ENCODE results near the gene SPC24.
"Not testable (repeated sequence)": the region's sequence is repeated elsewhere in the genome, so short reads cannot be mapped to it uniquely, and the experiment has no call there.

The SPC24 gene

DNA sequence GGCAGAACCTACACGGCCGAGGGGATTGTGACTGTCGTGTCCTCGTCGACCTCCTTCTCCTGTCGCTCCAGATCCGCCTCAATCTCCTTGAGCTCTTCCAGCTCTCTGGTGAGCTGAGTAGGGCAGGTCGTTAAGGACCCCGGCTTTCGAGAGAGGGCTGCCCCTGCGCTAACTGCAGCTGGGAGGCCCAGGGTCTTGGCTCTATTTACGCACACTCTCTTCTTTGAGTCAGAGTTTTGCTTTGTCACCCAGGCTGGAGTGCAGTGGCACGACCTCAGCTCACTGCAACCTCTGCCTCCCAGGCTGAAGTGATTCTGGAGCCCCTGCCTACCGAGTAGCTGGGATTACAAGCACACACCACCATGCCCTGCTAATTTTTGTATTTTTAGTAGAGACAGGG is 7.6 kb downstream of the SPC24 start:
- H3K4me3 ChIP-seq (ENCODE audit: low read length): no peak overlapping the region
- DNase-seq (ENCODE audit: low read depth): no peak
- TF ChIP-seq, protein P1, sequence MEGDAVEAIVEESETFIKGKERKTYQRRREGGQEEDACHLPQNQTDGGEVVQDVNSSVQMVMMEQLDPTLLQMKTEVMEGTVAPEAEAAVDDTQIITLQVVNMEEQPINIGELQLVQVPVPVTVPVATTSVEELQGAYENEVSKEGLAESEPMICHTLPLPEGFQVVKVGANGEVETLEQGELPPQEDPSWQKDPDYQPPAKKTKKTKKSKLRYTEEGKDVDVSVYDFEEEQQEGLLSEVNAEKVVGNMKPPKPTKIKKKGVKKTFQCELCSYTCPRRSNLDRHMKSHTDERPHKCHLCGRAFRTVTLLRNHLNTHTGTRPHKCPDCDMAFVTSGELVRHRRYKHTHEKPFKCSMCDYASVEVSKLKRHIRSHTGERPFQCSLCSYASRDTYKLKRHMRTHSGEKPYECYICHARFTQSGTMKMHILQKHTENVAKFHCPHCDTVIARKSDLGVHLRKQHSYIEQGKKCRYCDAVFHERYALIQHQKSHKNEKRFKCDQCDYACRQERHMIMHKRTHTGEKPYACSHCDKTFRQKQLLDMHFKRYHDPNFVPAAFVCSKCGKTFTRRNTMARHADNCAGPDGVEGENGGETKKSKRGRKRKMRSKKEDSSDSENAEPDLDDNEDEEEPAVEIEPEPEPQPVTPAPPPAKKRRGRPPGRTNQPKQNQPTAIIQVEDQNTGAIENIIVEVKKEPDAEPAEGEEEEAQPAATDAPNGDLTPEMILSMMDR (conservative IDR thresholded peaks at IDR 0.05; ENCODE audit: low read depth, low read length): no peak

DNA sequence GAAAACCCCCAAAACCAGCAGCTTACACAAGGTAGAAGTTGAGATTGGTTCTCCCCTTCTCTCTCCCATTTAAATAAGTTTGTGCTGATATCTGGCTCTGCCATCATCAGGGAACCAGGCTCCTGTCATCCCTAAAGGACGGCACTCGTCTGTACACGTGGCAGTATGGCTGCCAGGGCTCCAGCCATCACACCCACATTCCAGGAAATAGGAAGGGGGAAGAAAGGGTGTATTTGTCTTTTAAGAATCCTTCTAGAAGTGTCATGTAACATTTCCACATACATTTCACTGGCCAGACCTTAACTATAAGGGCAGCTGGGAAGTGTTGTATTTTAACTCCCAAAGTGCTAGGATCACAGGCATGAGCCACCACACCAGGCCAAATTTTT is 10.1 kb downstream of the SPC24 start:
- TF ChIP-seq, protein P1 (conservative IDR thresholded peaks at IDR 0.05; ENCODE audit: low read depth, low read length): no peak
- no peak for DNase-seq (ENCODE audit: low read depth)
- H3K4me3 ChIP-seq (ENCODE audit: low read length): no peak overlapping the region

DNA sequence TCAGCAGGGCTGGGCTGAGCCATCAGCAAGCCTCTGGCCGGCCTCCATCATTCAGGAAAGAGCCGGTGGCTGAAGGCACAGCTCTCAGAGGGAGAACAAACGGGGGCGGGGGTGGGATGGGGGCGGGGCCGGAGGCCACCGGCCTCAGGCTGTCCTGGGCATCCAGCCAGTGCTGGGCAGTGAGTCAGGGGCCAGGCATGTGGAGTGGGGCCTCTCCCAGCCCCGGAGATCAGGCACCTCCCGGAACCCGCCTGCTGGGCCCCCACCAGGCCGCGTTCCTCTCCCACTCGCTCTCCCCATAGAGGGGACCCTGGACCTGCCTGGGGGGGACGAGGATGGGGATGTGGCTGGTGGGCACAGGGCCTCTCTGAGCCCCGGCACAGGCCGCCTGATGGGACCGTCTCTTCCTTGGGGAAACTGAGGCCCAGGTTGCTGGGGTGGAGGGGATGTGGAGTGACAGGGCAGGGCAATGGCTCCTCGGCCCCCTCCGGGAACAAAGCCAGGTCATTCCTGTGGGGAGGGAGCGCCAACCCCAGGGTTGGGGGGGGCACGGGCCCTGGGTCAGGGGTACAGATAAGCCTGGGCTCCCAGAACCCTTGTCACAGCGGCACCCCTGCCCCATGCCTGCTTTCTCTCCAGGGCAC is 12.9 kb downstream of the SPC24 start:
- TF ChIP-seq, protein P1 (conservative IDR thresholded peaks at IDR 0.05; ENCODE audit: low read depth, low read length): no peak
- peak; percentile 87 for DNase-seq (ENCODE audit: low read depth)
- peak overlapping the region; percentile 17 for H3K4me3 ChIP-seq (ENCODE audit: low read length)

DNA sequence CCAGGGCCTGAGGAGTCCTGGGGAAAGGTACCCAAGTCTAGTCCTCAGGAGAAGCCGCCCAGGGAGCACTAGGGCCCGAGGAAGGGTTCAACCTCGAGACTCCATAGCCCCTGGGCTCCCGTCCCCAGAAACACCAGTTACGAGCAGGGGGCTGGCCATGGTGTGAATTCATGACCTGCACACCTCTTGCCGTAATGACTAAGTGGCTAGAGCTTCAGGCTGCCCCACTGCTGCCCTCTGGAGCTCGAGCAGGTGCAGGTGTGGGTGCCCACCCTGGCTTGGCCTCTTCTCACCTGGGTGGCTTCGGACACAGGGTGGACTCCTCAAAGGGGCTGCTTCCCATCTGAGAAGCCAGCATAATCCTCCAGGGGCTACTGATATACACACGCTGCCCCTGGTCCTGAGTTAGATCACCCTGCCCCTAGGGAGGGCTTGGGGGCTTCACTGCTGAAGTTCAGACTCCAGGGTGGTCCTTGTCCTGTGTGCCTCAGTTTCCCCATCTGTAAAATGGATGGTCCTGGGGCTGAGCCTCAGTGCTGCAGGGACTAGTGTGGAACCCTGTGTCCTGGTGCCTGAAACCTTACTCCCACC is 13.6 kb downstream of the SPC24 start:
- TF ChIP-seq, protein P1 (conservative IDR thresholded peaks at IDR 0.05; ENCODE audit: low read depth, low read length): peak; percentile 44
- DNase-seq (ENCODE audit: low read depth): no peak
- no peak overlapping the region for H3K4me3 ChIP-seq (ENCODE audit: low read length)

DNA sequence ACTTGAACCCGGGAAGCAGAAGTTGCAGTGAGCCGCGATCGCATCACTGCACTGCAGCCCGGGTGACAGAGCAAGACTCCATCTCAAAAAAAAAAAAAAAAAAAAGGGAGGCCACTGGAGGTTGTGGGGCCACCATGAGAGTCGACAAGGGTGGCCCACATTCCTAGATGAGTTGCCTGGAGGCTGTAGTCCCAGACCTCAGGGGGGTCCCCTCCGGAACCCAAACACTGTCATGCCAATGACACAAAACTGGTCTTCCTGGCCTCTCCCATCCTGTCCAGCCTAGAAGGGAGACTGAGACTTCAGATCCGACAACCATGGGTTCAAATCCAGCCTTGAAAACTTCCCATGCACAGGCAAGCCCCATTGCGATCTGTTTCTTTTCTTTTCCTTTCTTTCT is 14.7 kb downstream of the SPC24 start:
- H3K4me3 ChIP-seq (ENCODE audit: low read length): no peak overlapping the region
- TF ChIP-seq, protein P1 (conservative IDR thresholded peaks at IDR 0.05; ENCODE audit: low read depth, low read length): no peak
- no peak for DNase-seq (ENCODE audit: low read depth)

DNA sequence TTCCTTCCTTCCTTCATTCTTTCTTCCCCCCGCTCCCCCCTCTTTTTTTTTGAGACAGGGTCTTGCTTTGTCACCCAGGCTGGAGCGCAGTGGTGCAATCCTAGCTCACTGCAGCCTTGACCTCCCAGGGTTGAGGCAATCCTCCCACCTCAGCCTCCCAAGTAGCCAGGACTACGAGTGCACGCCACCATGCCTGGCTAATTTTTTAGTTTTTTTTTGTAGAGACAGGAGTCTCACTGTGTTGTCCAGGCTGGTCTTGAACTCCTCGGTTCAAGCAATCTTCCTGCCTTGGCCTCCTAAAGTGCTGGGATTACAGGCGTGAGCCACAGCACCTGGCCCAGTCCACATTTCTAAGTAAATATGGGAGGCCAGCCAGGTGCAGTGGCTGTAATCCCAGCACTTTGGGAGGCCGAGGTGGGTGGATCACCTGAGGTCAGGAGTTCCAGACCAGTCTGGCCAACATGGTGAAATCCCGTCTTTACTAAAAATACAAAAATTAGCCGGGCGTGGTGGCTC is 15.5 kb downstream of the SPC24 start:
- H3K4me3 ChIP-seq (ENCODE audit: low read length); DNase-seq (ENCODE audit: low read depth): not testable (repeated sequence)

DNA sequence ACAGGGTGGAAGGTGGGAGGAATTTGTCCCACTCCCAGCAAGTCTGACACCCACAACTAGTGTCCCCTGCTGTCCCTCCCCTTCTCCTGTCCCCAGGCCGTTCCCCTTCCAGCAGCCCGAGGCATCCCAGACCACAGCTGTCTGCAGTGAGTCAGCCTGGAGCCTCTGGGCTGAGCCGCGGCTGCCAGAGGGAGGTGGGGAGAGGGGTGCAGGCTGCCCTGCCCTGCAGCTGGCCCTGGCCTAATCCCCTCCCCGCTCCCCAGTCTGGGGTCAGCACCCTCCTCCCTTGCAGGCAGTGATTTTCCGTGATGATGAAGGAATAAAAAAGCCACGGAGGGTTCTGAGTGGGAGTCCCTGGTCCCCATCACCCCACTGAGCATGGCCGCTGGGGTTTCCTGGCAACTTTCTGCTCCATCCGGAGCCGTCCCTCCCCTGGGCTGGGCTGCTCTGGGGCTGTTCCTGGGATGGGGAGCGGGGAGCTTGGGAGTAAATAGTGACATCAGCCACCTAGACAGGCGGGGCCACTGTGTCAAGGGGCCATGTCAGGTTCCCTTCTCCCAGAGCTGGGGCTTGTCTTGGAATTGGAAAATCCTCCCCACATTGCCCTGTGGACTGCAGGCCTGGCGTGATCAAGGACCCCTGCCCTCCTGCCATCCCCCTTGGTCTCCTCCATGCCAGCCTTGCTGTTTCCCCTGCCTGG is 16.8 kb downstream of the SPC24 start:
- TF ChIP-seq, protein P1 (conservative IDR thresholded peaks at IDR 0.05; ENCODE audit: low read depth, low read length): no peak
- H3K4me3 ChIP-seq (ENCODE audit: low read length): no peak overlapping the region
- DNase-seq (ENCODE audit: low read depth): no peak

Measured in retinal pigment epithelial cell (primary cell).